OCI-LY1 (cell line): Measurements from ENCODE around the gene CSF2RB.

ENCODE experiments used
- CTCF ChIP-seq: fragments of 200-600 bp; sonication (generic), shearing (Covaris generic); IDR thresholded peaks from 2 replicates; pipeline ENCODE4 v1.5.1; 2017; ENCODE audit warnings: mild to moderate bottlenecking, antibody characterized with exemption, low read length, moderate library complexity, mixed read lengths
- EZH2 ChIP-seq: fragments of 200-600 bp; sonication (generic), shearing (Covaris generic); IDR thresholded peaks from 2 replicates; pipeline ENCODE4 v1.8.0; 2017; ENCODE audit warnings: borderline replicate concordance, mixed run types, mild to moderate bottlenecking, antibody characterized with exemption, low read length, moderate library complexity, mixed read lengths

- TF ChIP-seq CTCF (no peak), EZH2 (no peak)
Measured at GRCh38 chr22:36907253-36908195, 5.9 kb upstream of the CSF2RB start.
